HG03457 (cell line): Measurements from ENCODE around the gene ATP5PF.
"Not testable (repeated sequence)": the region's sequence is repeated elsewhere in the genome, so short reads cannot be mapped to it uniquely, and the experiment has no call there.

Experiments
- ATAC-seq: cut with Tn5 transposase; IDR thresholded peaks from one replicate; pipeline ENCODE4 v1.9.1; 2021; ENCODE audit warnings: moderate number of reproducible peaks; ENCODE audit not compliant: unreplicated experiment

ATP5PF gene

DNA sequence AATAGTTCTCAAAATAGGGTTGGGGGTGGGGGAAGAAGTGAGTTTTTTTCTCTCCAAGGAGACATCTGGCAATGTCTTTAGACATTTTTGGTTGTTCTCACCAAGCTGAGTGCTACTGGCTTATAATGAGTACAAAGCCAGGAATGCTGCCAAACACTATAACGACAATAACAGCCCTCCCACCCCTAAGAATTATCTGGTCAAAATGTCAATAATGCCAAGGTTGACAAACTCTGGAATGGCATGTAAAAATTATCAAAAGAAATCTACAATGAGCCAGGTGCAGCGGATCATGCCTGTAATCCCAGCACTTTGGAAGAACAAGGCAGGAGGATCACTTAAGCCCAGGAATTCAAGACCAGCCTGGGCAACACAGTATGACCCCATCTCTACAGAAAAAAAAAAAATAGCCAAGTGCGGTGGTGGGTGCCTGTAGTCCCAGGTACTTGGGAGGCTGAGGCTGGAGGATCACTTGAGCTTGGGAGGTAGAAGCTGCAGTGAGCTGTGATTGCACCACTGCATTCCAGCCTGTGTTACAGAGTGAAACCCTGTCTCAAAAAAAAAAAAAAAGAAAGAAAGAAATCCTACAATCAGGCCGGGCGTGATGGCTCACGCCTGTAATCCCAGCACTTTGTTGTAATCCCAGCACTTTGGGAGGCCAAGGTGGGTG, 2.5 kb downstream of the ATP5PF start:
- no peak for ATAC-seq

DNA sequence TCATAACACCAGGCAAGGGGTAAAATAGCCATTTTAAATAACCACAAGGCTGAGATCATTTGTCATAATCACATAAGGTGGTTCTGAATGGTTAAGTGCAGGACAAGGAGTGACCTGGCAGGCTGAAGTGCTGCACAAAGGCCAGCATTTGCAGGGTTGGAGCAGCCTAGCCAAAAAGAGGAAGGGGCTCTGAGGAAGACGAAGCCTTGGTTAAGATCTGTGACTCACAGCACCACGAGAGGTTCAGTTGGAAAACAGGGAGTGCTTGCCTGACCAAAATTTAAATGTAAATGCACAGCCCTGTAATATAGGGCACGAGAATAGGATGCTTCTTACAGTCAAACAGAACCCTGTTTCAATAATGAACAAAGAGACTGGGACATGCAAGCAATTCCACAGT, 12.1 kb downstream of the ATP5PF start:
- no peak for ATAC-seq

- no peak for ATAC-seq
These were observed 12.7 kb downstream of the ATP5PF start for GRCh38 chr21:25721987-25722386.

DNA sequence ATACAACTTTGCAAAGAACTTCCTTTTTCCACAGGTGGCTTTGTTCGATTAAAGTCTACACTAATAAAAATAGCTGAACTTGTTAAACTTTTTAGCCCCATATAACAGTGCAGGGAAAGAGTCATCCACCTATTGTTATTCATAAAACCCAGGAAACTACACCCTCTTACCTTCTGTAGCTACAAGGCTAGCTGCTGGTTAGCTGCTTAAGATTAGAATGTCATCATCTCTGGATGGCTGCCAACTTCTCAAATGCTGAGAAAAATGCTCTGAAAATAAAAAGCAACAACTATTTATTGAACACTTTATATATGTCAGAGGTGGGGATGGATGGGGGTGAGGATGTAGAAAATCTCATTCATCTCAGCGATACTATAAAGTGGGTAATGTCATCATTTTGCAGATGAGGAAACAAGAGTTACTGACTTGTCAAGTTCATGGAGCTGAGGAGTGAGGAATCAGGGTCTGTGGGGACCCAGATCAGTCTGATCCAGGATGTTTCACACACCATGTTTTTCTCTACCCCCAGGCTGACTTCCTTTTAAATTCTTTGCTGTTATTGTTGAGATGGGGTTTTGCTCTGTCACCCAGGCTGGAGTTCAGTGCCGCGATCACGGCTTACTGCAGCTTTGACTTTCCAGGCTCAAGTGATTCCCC, 17.1 kb downstream of the ATP5PF start:
- no peak for ATAC-seq

DNA sequence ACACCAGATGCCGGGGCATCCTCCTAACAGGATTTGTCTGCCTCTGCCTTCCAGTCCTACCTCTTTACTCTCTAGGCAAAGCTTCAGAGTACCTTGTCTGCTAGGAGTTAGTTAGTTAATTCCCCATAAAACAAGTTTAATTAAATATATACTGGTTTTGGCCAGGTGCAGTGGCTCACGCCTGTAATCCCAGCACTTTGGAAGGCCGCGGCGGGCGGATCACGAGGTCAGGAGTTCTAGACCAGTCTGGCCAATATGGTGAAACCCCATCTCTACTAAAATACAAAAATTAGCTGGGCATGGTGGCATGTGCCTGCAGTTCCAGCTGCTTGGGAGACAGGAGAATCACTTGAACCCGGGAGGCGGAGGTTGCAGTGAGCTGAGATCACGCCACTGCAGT, 20.6 kb downstream of the ATP5PF start:
- ATAC-seq: not testable (repeated sequence)

GRCh38 chr21:25710550-25710949, 24.2 kb downstream of the ATP5PF start:
- ATAC-seq: no peak

DNA sequence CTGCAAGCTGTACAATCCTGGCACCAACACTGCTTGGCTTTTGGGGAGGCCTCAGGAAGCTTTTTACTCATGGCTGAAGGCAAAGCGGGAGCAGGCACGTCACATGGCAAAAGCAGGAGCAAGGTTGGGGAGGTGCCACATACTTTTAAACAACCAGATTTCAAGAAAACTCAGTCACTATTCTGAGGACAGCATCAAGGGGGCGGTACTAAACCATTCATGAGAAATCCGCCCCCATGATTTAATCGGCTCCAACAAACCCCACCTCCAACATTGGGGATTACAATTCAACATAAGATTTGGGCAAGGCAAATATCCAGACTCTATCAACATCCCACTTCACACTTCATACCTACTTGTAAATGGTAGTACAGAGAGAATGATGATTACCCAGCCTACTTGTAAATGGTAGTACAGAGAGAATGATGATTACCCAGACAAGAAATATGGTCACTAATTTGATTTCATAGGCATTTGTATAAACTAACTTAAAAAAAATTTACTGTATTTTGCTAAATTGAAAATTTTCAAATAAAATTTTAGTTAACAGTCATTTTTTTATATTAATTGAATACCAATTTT, 24.9 kb downstream of the ATP5PF start:
- ATAC-seq: no peak

GRCh38 chr21:25708467-25709065, 26.1 kb downstream of the ATP5PF start:
- no peak for ATAC-seq

GRCh38 chr21:25701529-25701928, 33.2 kb downstream of the ATP5PF start:
- no peak for ATAC-seq

- ATAC-seq: no peak
These were observed 34.0 kb downstream of the ATP5PF start for GRCh38 chr21:25700741-25701140.

DNA sequence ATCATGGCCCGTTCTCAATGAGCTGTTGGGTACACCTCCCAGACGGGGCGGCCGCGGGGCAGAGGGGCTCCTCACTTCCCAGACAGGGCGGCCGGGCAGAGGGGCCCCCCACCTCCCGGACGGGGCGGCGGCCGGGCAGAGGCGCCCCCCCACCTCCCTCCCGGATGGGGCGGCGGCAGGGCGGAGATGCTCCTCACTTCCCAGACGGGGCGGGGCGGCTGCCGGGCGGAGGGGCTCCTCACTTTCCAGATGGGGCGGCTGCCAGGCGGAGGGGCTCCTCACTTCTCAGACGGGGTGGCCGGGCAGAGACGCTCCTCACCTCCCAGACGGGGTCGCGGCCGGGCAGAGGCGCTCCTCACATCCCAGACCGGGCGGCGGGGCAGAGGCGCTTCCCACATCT, 39.2 kb downstream of the ATP5PF start:
- not testable (repeated sequence) for ATAC-seq

GRCh38 chr21:25691976-25692375, 42.7 kb downstream of the ATP5PF start:
- no peak for ATAC-seq

DNA sequence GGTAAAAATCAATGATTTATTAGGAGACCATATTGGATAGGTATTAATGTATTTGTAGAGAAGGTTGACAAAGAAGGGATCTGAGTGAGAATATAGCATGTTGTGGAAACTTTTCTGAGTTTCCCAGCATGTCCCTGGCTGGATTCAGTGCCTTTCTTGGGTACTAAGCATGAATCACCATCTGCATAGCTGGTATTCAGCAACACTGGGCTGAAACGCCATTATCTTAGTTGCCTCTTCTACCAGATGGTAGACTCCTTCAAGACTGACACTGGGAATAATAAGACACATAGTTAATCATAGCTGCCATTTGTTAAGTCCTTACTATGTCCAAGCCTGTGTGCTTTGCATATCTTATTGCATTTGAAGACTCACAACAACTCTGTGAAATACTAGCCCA, 45.5 kb downstream of the ATP5PF start:
- no peak for ATAC-seq

GRCh38 chr21:25688275-25689155, 46.2 kb downstream of the ATP5PF start:
- no peak for ATAC-seq

GRCh38 chr21:25687787-25688186, 46.9 kb downstream of the ATP5PF start:
- ATAC-seq: no peak

- ATAC-seq: no peak
These were observed 52.3 kb downstream of the ATP5PF start for GRCh38 chr21:25682382-25682781.

GRCh38 chr21:25676451-25676850, 58.3 kb downstream of the ATP5PF start:
- no peak for ATAC-seq
